SJCRH30 (cell line): Measurements from ENCODE around the gene PAPOLB. TPM values are rescaled to one million over a fixed set of nuclear protein-coding genes. Genes with fewer than 3 reads are reported as not detected.
"Not testable (repeated sequence)": the region's sequence is repeated elsewhere in the genome, so short reads cannot be mapped to it uniquely, and the experiment has no call there.

ENCODE experiments used
- DNase-seq, 2 experiments: peaks; one replicate each; pipeline ENCODE4 v3.0.0-alpha.2; 2015 to 2020
- H3K27ac ChIP-seq: fragments of 250-450 bp; sonication (Bioruptor Pico); 2 replicates; pipeline ENCODE4 v1.5.1; 2020; ENCODE audit warnings: mild to moderate bottlenecking, moderate library complexity
- H3K27me3 ChIP-seq: fragments of 250-450 bp; sonication (Bioruptor Pico); 2 replicates; pipeline ENCODE4 v1.5.1; 2020; ENCODE audit warnings: mild to moderate bottlenecking, moderate library complexity
- H3K36me3 ChIP-seq: fragments of 250-450 bp; sonication (Bioruptor Pico); 2 replicates; pipeline ENCODE4 v1.5.1; 2020; ENCODE audit warnings: mild to moderate bottlenecking, moderate library complexity
- H3K4me1 ChIP-seq: fragments of 250-450 bp; sonication (Bioruptor Pico); 2 replicates; pipeline ENCODE4 v1.5.1; 2020; ENCODE audit warnings: mild to moderate bottlenecking, moderate library complexity
- H3K4me3 ChIP-seq: fragments of 250-450 bp; sonication (Bioruptor Pico); 2 replicates; pipeline ENCODE4 v1.5.1; 2020; ENCODE audit warnings: mild to moderate bottlenecking, moderate library complexity
- H3K9me3 ChIP-seq: fragments of 250-450 bp; sonication (Bioruptor Pico); replicated peaks from 2 replicates; pipeline ENCODE4 v1.5.1; 2020; ENCODE audit warnings: mild to moderate bottlenecking, moderate library complexity
- total RNA-seq: library from RNA; depleted of rRNA; stranded (reverse); fragments of >200 nt; shearing (Covaris generic); gene quantifications from 2 replicates; pipeline ENCODE4 v1.2.3, GENCODE V29; 2014; rRNA removed

PAPOLB gene
- total RNA-seq, result not detected in 2 replicates

DNA sequence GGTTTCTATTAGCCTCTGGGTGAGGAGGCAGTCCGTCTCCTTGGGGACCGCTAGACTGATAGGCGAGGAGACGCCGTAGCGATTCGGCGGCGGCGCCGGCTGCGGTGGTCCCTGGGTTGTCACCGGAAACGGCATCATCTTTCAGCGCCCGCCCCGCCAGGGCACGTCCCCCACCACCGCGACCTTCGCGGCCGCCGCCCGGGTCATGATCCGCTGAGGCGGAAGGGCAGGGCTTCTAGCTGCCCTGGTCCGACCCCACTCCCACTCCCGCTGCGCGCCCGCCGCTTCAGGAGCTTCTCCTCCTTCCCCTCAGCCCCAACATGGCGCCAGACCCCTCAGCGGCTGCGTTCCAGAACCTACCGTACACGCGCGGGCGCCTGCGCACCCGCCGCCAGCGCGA, at the start of gene PAPOLB:
Gene PAPOLB, minus strand, starts transcription at position 358 of the 400 bp plus-strand sequence. Its CDS starts 220 bp downstream, at position 138.
- H3K4me1 ChIP-seq, result no peaks in the 10 kb centered on the region
- no peak within 1 kb of the TSS for H3K27ac ChIP-seq
- H3K9me3 ChIP-seq, result no peaks in the 10 kb centered on the region
- no peak for DNase-seq
- no peaks in the 10 kb centered on the region for H3K27me3 ChIP-seq
- no peak within 1 kb of the TSS for H3K4me3 ChIP-seq
- H3K36me3 ChIP-seq, result no peaks in the 10 kb centered on the region

DNA sequence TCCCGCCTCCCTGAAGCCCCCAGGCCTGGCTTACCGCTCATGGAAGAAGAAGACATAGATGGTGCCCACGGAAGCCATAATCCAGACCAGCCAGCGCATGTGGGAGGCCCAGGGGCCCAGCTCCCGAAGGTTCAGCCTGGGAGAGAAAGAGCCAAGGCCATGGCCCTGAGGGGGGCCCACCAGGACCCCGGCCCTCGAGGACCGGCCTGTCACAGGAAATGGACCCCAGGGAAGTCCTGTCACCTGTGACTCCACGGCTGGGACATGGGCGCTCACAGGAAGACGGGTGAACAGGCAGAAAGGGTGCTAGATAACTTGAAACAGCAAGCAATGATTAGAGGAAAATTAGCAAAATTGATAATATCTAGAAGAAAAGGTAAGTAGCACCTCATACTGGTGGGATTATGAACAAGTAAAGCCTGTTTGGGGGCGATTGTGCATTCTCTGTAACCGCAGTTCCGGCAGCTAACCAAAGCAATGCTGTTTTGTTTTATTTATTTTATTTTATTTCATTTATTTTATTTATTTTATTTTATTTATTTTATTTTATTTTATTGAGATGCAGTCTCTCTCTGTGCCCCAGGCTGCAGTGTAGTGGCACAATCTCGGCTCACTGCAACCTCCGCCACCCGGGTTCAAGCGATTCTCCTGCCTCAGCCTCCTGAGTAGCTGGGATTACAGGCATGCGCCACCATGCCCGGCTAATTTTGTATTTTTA, 49.4 kb upstream of the PAPOLB start:
- no peak for DNase-seq
- H3K4me1 ChIP-seq, result no peaks in the 10 kb centered on the region
- H3K9me3 ChIP-seq, result no peaks in the 10 kb centered on the region
- no peaks in the 10 kb centered on the region for H3K36me3 ChIP-seq
- H3K27ac ChIP-seq, result no peak overlapping the region
- H3K27me3 ChIP-seq, result no peaks in the 10 kb centered on the region
- H3K4me3 ChIP-seq, result no peak overlapping the region

DNA sequence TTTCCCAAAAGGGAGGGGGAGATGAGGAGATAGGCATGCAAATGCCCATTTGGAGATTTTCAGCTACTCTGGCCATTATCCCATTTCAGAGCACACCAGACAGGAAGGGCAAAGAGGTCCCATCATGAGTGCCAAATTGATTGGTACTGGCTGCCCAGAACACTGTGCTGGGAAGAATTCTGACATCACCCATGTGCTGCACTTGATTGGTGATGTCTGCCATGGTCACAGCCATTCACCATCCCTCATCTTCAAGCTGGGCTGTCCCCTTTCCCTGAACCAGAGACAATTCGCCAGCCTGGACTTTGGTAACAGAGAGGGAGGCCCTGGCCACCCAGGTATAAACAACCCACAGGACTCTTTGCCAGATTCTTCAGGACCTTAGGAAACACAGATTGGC, 44.9 kb upstream of the PAPOLB start:
- H3K27ac ChIP-seq, result no peak overlapping the region
- no peak overlapping the region for H3K4me3 ChIP-seq
- no peak for DNase-seq
- H3K9me3 ChIP-seq, result no peaks in the 10 kb centered on the region
- no peaks in the 10 kb centered on the region for H3K36me3 ChIP-seq
- H3K4me1 ChIP-seq, result no peaks in the 10 kb centered on the region
- H3K27me3 ChIP-seq, result no peaks in the 10 kb centered on the region

- Histone ChIP-seq H3K4me3 (no peak overlapping the region), H3K36me3 (no peaks in the 10 kb centered on the region), H3K27me3 (no peaks in the 10 kb centered on the region), H3K9me3 (no peaks in the 10 kb centered on the region), H3K27ac (no peak overlapping the region), H3K4me1 (no peaks in the 10 kb centered on the region)
- DNase-seq, result no peak
Observed at GRCh38 chr7:4905171-4905570, 43.3 kb upstream of the PAPOLB start.

- no peaks in the 10 kb centered on the region for H3K27me3 ChIP-seq
- no peak for DNase-seq
- H3K4me3 ChIP-seq, result no peak overlapping the region
- no peaks in the 10 kb centered on the region for H3K36me3 ChIP-seq
- no peaks in the 10 kb centered on the region for H3K4me1 ChIP-seq
- no peak overlapping the region for H3K27ac ChIP-seq
- no peaks in the 10 kb centered on the region for H3K9me3 ChIP-seq
Observed at GRCh38 chr7:4904346-4904745, 42.5 kb upstream of the PAPOLB start.

DNA sequence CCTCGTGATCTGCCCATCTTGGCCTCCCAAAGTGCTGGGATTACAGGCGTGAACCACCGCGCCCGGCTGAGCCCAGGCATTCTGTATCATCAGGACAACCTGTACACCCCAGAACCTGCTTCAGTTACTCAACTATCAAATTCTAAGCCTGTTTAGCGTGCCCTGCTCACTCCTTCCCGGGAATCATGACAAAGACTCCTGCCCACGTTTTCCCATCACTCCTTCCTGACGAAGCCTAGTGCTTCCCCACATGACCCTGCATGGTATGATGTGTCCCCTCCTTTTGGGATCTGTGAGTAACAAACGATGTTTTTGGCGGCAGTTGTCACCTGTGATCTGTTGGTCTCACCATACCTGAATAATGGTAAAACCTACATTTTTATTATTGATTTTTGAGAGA, 33.9 kb upstream of the PAPOLB start:
- Histone ChIP-seq H3K4me3 (no peak overlapping the region), H3K27me3 (no peaks in the 10 kb centered on the region), H3K27ac (no peak overlapping the region), H3K36me3 (no peaks in the 10 kb centered on the region), H3K9me3 (no peaks in the 10 kb centered on the region), H3K4me1 (no peaks in the 10 kb centered on the region)
- DNase-seq, result no peak

GRCh38 chr7:4894482-4894881, 32.7 kb upstream of the PAPOLB start:
- no peak for DNase-seq
- Histone ChIP-seq H3K27ac (no peak overlapping the region), H3K36me3 (no peaks in the 10 kb centered on the region), H3K4me1 (no peaks in the 10 kb centered on the region), H3K27me3 (no peaks in the 10 kb centered on the region), H3K9me3 (no peaks in the 10 kb centered on the region), H3K4me3 (no peak overlapping the region)

DNA sequence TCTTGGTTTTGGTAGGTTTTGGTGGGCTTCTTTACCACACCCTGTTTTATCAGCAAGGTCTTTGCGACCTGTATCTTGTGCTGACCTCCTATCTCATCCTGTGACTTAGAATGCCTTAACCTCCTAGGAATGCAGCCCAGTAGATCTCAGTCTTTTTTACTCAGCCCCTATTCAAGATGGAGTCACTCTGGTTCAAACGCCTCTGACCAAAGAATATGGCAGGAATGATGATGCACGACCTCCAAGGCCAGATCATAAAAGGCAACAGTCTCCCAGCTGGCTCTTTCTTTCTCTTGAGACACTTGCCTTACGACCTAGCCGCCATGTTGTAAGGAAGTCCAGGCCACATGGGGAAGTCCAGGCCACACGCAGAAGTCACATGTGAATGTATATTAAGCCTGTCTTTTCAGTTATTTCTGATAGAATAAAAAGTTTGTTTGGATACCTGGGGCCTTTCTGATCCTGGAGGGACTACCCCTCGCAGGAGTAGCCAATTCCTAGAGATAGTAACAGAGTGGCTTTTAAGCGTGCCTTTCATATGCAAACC, 32.2 kb upstream of the PAPOLB start:
- Histone ChIP-seq H3K27ac (no peak overlapping the region), H3K4me3 (no peak overlapping the region), H3K27me3 (no peaks in the 10 kb centered on the region), H3K9me3 (no peaks in the 10 kb centered on the region), H3K36me3 (no peaks in the 10 kb centered on the region), H3K4me1 (no peaks in the 10 kb centered on the region)
- no peak for DNase-seq

- not testable (repeated sequence) for H3K36me3 ChIP-seq, H3K27me3 ChIP-seq, H3K9me3 ChIP-seq, H3K27ac ChIP-seq, H3K4me1 ChIP-seq, DNase-seq, H3K4me3 ChIP-seq
Observed at GRCh38 chr7:4893188-4893587, 31.4 kb upstream of the PAPOLB start.

- not testable (repeated sequence) for H3K4me3 ChIP-seq, DNase-seq, H3K4me1 ChIP-seq
Observed at GRCh38 chr7:4891522-4891921, 29.7 kb upstream of the PAPOLB start.

DNA sequence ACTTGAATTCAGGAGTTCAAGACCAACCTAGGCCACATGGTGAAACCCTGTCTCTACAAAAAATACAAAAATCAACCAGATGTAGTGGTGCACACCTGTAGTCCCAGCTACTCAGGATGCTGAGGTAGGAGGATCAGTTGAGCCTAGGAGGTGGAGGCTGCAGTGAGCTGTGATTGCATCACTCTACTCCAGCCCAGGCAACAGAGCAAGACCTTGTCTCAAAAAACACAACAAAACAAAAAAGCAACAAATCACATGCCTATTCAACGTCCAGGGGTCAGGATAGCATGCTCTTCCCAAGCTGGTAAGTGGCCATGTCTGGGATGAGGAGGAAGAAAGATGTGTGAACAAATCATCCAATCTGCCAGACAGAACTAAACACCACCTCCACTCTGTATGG, 27.9 kb upstream of the PAPOLB start:
- no peak overlapping the region for H3K27ac ChIP-seq
- no peak for DNase-seq
- H3K4me1 ChIP-seq, result no peaks in the 10 kb centered on the region
- H3K36me3 ChIP-seq, result no peaks in the 10 kb centered on the region
- H3K4me3 ChIP-seq, result no peak overlapping the region
- no peaks in the 10 kb centered on the region; the same call in 1 of the 2 replicates for H3K27me3 ChIP-seq
- no peaks in the 10 kb centered on the region for H3K9me3 ChIP-seq

More at GRCh38 chr7:4891522-4891921, 29.7 kb upstream of the PAPOLB start:
- H3K36me3 ChIP-seq, H3K27ac ChIP-seq, H3K27me3 ChIP-seq, H3K9me3 ChIP-seq: not testable (repeated sequence)

GRCh38 chr7:4888161-4888560, 26.3 kb upstream of the PAPOLB start:
- no peaks in the 10 kb centered on the region for H3K9me3 ChIP-seq
- H3K27me3 ChIP-seq, result no peaks in the 10 kb centered on the region; the same call in 1 of the 2 replicates
- no peak for DNase-seq
- no peaks in the 10 kb centered on the region for H3K36me3 ChIP-seq
- no peak overlapping the region for H3K27ac ChIP-seq
- H3K4me3 ChIP-seq, result no peak overlapping the region
- no peaks in the 10 kb centered on the region for H3K4me1 ChIP-seq

DNA sequence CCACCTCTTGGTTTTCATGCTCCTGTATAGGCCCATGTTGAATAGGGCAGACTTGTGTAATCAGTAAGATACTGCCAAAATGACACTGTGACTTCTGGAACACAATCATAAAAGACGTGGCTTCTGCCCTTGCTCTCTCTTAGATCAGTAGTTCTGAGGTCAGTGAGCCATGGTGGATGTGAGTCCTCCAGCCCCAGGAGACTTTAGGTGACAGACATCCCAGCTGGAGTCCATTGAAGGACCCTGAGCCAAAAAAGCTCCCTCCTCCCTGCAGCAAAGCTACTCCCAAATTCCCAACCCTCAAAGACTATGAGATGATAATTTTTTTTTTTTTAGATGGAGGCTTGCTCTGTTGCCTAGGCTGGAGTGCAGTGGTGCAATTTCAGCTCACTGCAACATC, 24.8 kb upstream of the PAPOLB start:
- Histone ChIP-seq H3K36me3 (no peaks in the 10 kb centered on the region), H3K27ac (no peak overlapping the region), H3K9me3 (no peaks in the 10 kb centered on the region), H3K4me3 (no peak overlapping the region), H3K4me1 (no peaks in the 10 kb centered on the region), H3K27me3 (no peaks in the 10 kb centered on the region; the same call in 1 of the 2 replicates)
- DNase-seq, result no peak

- no peak for DNase-seq
- H3K4me1 ChIP-seq, result no peaks in the 10 kb centered on the region
- no peaks in the 10 kb centered on the region for H3K36me3 ChIP-seq
- H3K27me3 ChIP-seq, result no peaks in the 10 kb centered on the region; the same call in 1 of the 2 replicates
- H3K27ac ChIP-seq, result no peak overlapping the region
- H3K9me3 ChIP-seq, result no peaks in the 10 kb centered on the region
- no peak overlapping the region for H3K4me3 ChIP-seq
Observed at GRCh38 chr7:4885317-4885807, 23.5 kb upstream of the PAPOLB start.

GRCh38 chr7:4884164-4884563, 22.3 kb upstream of the PAPOLB start:
- no peaks in the 10 kb centered on the region for H3K36me3 ChIP-seq
- H3K4me1 ChIP-seq, result no peaks in the 10 kb centered on the region
- H3K27ac ChIP-seq, result no peak overlapping the region
- no peaks in the 10 kb centered on the region; the same call in 1 of the 2 replicates for H3K27me3 ChIP-seq
- H3K4me3 ChIP-seq, result no peak overlapping the region
- no peaks in the 10 kb centered on the region for H3K9me3 ChIP-seq
- DNase-seq, result no peak
